CD4-positive, alpha-beta memory T cell (primary cell): ENCODE results near the gene A4GALT. TPM values are rescaled to one million over a fixed set of nuclear protein-coding genes. Genes with fewer than 3 reads are reported as not detected.

Experiments
- CTCF ChIA-PET: fragments of 350-600 bp; sonication (Branson Sonifier 250); formaldehyde crosslinking; loops from one replicate; lab custom pipeline; 2021; ENCODE audit warnings: inconsistent platforms; ENCODE audit not compliant: partially characterized antibody; lab: Charles Lee
- POLR2A ChIA-PET: fragments of 350-600 bp; sonication (Branson Sonifier 250); formaldehyde crosslinking; loops from one replicate; lab custom pipeline; 2021; ENCODE audit not compliant: partially characterized antibody; lab: Charles Lee
- DNase-seq, 5 donors: peaks; one replicate each; pipeline versions ENCODE4 v3.0.0 to v3.0.0-alpha.2; 2020 to 2022; ENCODE audit warnings: mixed read lengths in 1 of 5
- H3K27ac ChIP-seq: one replicate; pipeline ENCODE4 v1.7.0; 2013; ENCODE audit warnings: low read depth, low read length
- H3K27me3 ChIP-seq: 2 replicates; pipeline ENCODE4 v1.7.0; 2013; ENCODE audit warnings: mild to moderate bottlenecking, low read length, moderate library complexity; ENCODE audit not compliant: insufficient read depth
- H3K36me3 ChIP-seq: 2 replicates; pipeline ENCODE4 v1.7.0; 2013; ENCODE audit warnings: mild to moderate bottlenecking, low read length, moderate library complexity; ENCODE audit not compliant: insufficient read depth
- H3K4me1 ChIP-seq: 2 replicates; pipeline ENCODE4 v1.7.0; 2013; ENCODE audit warnings: mild to moderate bottlenecking, low read length, moderate library complexity; ENCODE audit not compliant: insufficient read depth
- H3K4me3 ChIP-seq, 2 donors: one replicate each; pipeline ENCODE4 v1.7.0; 2013; ENCODE audit warnings: low read length in 2 of 2, mild to moderate bottlenecking in 1 of 2
- H3K9me3 ChIP-seq, 2 donors: one replicate each; pipeline ENCODE4 v1.7.0; 2013; ENCODE audit warnings: low read length in 2 of 2, control low read depth in 1 of 2; ENCODE audit not compliant: control insufficient read depth in 1 of 2
- H3K27ac Mint-ChIP-seq, 7 donors: one replicate each; pipeline ENCODE4 v1.8.0; 2020 to 2021; ENCODE audit warnings: mixed read lengths in 7 of 7, mild to moderate bottlenecking in 6 of 7, inconsistent platforms in 3 of 7, moderate library complexity in 3 of 7
- H3K27me3 Mint-ChIP-seq, 2 donors: one replicate each; pipeline ENCODE4 v1.8.0; 2020 to 2021; ENCODE audit warnings: mixed read lengths in 2 of 2
- H3K36me3 Mint-ChIP-seq, 2 donors: one replicate each; pipeline ENCODE4 v1.8.0; 2020 to 2021; ENCODE audit warnings: mixed read lengths in 2 of 2, inconsistent platforms in 1 of 2, mild to moderate bottlenecking in 1 of 2
- H3K4me1 Mint-ChIP-seq, 4 donors: one replicate each; pipeline ENCODE4 v1.8.0; 2020 to 2021; ENCODE audit warnings: mixed read lengths in 4 of 4, mild to moderate bottlenecking in 1 of 4
- H3K4me3 Mint-ChIP-seq, 8 donors: one replicate each; pipeline ENCODE4 v1.8.0; 2020 to 2021; ENCODE audit warnings: mixed read lengths in 8 of 8, mild to moderate bottlenecking in 7 of 8, moderate library complexity in 6 of 8, inconsistent platforms in 3 of 8
- H3K9me3 Mint-ChIP-seq, 8 donors: one replicate each; pipeline ENCODE4 v1.8.0; 2020 to 2021; ENCODE audit warnings: mixed read lengths in 8 of 8, mild to moderate bottlenecking in 5 of 8, inconsistent platforms in 3 of 8, moderate library complexity in 1 of 8
- intact Hi-C: fragments of 100-400 bp; cut with micrococcal nuclease; formaldehyde crosslinking; loops from one replicate; pipeline ENCODE4 v1.15.1; 2023
- polyA plus RNA-seq, 2 donors: library from polyadenylated mRNA; unstranded; fragments of 300-500 nt; fragmentation: Illumina TruSeq; gene quantifications; one replicate each; pipeline ENCODE4 v1.2.3, GENCODE V29; 2021
- total RNA-seq, 2 experiments: library from RNA; stranded (reverse); gene quantifications; one replicate each; pipeline ENCODE4 v1.2.3, GENCODE V29; 2021

A4GALT gene
- total and polyA plus RNA-seq, 4 experiments from 2014 or later: 0.15 TPM; not detected in 3

DNA sequence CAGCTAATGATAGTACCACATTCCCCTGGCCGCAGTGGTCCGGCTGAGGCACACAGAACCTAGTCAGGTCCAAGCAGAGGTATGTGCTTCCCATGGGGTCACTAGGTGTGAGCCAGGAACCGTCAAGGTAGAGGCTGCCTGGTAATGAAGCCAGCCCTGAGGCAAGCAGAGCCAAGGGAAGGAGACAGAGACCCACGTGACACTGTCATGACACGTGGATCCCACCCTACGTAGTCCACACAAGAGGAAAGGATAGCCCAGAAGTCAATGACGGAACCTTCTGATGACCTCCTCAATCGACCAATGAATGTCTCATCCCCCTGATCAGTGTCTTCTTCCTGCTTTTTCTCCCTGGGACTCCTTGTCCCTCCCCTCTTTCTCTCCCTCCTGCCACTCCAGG lies 19.0 kb downstream of the A4GALT start:
- Histone ChIP-seq H3K9me3 (no peaks in the 10 kb centered on the region), H3K27ac (no peak overlapping the region), H3K36me3 (no peaks in the 10 kb centered on the region), H3K4me1 (no peaks in the 10 kb centered on the region), H3K4me3 (no peak overlapping the region), H3K27me3 (no peaks in the 10 kb centered on the region)
- no peak for DNase-seq
- H3K9me3 Mint-ChIP-seq: peaks cover 0 to 2% (median 0%) of the 10 kb centered on the region in 8 donors
- H3K36me3 Mint-ChIP-seq: no peaks in the 10 kb centered on the region
- H3K4me3 Mint-ChIP-seq: no peak overlapping the region
- CTCF ChIA-PET: no interaction called here
- H3K27me3 Mint-ChIP-seq: peaks cover 2 to 5% of the 10 kb centered on the region in 2 donors
- intact Hi-C loops: no loop called here
- H3K4me1 Mint-ChIP-seq: no peaks in the 10 kb centered on the region
- H3K27ac Mint-ChIP-seq: no peak overlapping the region
- POLR2A ChIA-PET: no interaction called here

GRCh38 chr22:42700901-42701300 lies 19.8 kb downstream of the A4GALT start:
- no peaks in the 10 kb centered on the region for H3K4me1 Mint-ChIP-seq
- H3K4me3 Mint-ChIP-seq: no peak overlapping the region
- intact Hi-C loops: no loop called here
- no peaks in the 10 kb centered on the region for H3K36me3 ChIP-seq
- H3K36me3 Mint-ChIP-seq: no peaks in the 10 kb centered on the region
- ChIA-PET POLR2A (no interaction called here), CTCF (no interaction called here)
- H3K9me3 Mint-ChIP-seq: peaks cover 0 to 2% (median 0%) of the 10 kb centered on the region in 8 donors
- H3K4me1 ChIP-seq: no peaks in the 10 kb centered on the region
- H3K27me3 ChIP-seq: no peaks in the 10 kb centered on the region
- H3K9me3 ChIP-seq: no peaks in the 10 kb centered on the region
- no peak overlapping the region for H3K4me3 ChIP-seq
- no peak for DNase-seq
- H3K27ac Mint-ChIP-seq: no peak overlapping the region
- no peak overlapping the region for H3K27ac ChIP-seq
- H3K27me3 Mint-ChIP-seq: peaks cover 2 to 5% of the 10 kb centered on the region in 2 donors

GRCh38 chr22:42700355-42700754 lies 20.3 kb downstream of the A4GALT start:
- H3K36me3 ChIP-seq: no peaks in the 10 kb centered on the region
- no peak for DNase-seq
- Mint-ChIP-seq H3K36me3 (no peaks in the 10 kb centered on the region), H3K27me3 (peaks cover 2 to 5% of the 10 kb centered on the region in 2 donors), H3K27ac (no peak overlapping the region), H3K9me3 (peaks cover 0 to 2% (median 0%) of the 10 kb centered on the region in 8 donors), H3K4me3 (no peak overlapping the region), H3K4me1 (no peaks in the 10 kb centered on the region)
- no peak overlapping the region for H3K27ac ChIP-seq
- intact Hi-C loops: no loop called here
- no peaks in the 10 kb centered on the region for H3K9me3 ChIP-seq
- no peaks in the 10 kb centered on the region for H3K4me1 ChIP-seq
- H3K4me3 ChIP-seq: no peak overlapping the region
- H3K27me3 ChIP-seq: no peaks in the 10 kb centered on the region
- POLR2A ChIA-PET: no interaction called here
- CTCF ChIA-PET: no interaction called here

DNA sequence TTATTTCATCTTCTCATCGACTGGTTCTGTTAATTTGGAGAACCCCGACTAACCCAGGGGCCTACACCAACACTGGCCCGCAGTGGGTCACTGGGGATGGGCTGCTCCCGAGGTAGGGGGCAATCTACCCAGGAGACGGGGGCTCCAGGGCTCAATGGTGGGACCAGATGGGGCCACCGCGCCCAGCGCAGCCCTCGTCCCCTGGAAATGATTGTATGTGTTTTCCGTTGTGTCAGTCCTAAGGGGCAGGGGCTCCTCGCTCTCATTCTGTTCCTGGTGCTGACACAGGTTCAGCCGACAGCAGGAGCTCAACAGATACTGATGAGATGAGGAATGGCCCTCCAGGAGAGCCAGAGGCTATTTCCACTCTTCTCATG lies 20.7 kb downstream of the A4GALT start:
- POLR2A ChIA-PET: no interaction called here
- no peaks in the 10 kb centered on the region for H3K4me1 ChIP-seq
- intact Hi-C loops: no loop called here
- H3K4me3 Mint-ChIP-seq: no peak overlapping the region
- no peak overlapping the region for H3K4me3 ChIP-seq
- H3K27ac ChIP-seq: no peak overlapping the region
- H3K27ac Mint-ChIP-seq: no peak overlapping the region
- H3K9me3 ChIP-seq: no peaks in the 10 kb centered on the region
- no peaks in the 10 kb centered on the region for H3K36me3 Mint-ChIP-seq
- H3K27me3 Mint-ChIP-seq: peaks cover 2 to 5% of the 10 kb centered on the region in 2 donors
- H3K36me3 ChIP-seq: no peaks in the 10 kb centered on the region
- no peaks in the 10 kb centered on the region for H3K4me1 Mint-ChIP-seq
- no peak for DNase-seq
- peaks cover 0 to 2% (median 0%) of the 10 kb centered on the region in 8 donors for H3K9me3 Mint-ChIP-seq
- no peaks in the 10 kb centered on the region for H3K27me3 ChIP-seq
- CTCF ChIA-PET: no interaction called here

GRCh38 chr22:42699281-42699975 lies 21.2 kb downstream of the A4GALT start:
- ChIA-PET CTCF (interaction anchor here (0.6 kb wide), 1 partner anchor 153 kb away, joined by 3 read pairs; no protein-coding TSS in a partner anchor), POLR2A (no interaction called here)
- Mint-ChIP-seq H3K4me1 (no peaks in the 10 kb centered on the region), H3K4me3 (no peak overlapping the region), H3K36me3 (no peaks in the 10 kb centered on the region), H3K9me3 (peaks cover 0 to 2% (median 0%) of the 10 kb centered on the region in 8 donors), H3K27ac (no peak overlapping the region), H3K27me3 (peaks cover 2 to 3% of the 10 kb centered on the region in 2 donors)
- DNase-seq: no peak
- no peak overlapping the region for H3K4me3 ChIP-seq
- no peaks in the 10 kb centered on the region for H3K27me3 ChIP-seq
- H3K36me3 ChIP-seq: no peaks in the 10 kb centered on the region
- no peaks in the 10 kb centered on the region for H3K4me1 ChIP-seq
- intact Hi-C loops: no loop called here
- no peaks in the 10 kb centered on the region for H3K9me3 ChIP-seq
- no peak overlapping the region for H3K27ac ChIP-seq

GRCh38 chr22:42697542-42698013 lies 23.1 kb downstream of the A4GALT start:
- intact Hi-C loops: no loop called here
- DNase-seq: no peak
- CTCF ChIA-PET: no interaction called here
- H3K4me3 ChIP-seq: no peak overlapping the region
- Mint-ChIP-seq H3K27me3 (peaks cover 2% of the 10 kb centered on the region in 2 donors), H3K9me3 (peaks cover 0 to 2% (median 0%) of the 10 kb centered on the region in 8 donors), H3K27ac (no peak overlapping the region), H3K36me3 (no peaks in the 10 kb centered on the region), H3K4me1 (no peaks in the 10 kb centered on the region), H3K4me3 (no peak overlapping the region)
- H3K27me3 ChIP-seq: no peaks in the 10 kb centered on the region
- H3K36me3 ChIP-seq: no peaks in the 10 kb centered on the region
- no peaks in the 10 kb centered on the region for H3K4me1 ChIP-seq
- no peaks in the 10 kb centered on the region for H3K9me3 ChIP-seq
- POLR2A ChIA-PET: no interaction called here
- no peak overlapping the region for H3K27ac ChIP-seq

DNA sequence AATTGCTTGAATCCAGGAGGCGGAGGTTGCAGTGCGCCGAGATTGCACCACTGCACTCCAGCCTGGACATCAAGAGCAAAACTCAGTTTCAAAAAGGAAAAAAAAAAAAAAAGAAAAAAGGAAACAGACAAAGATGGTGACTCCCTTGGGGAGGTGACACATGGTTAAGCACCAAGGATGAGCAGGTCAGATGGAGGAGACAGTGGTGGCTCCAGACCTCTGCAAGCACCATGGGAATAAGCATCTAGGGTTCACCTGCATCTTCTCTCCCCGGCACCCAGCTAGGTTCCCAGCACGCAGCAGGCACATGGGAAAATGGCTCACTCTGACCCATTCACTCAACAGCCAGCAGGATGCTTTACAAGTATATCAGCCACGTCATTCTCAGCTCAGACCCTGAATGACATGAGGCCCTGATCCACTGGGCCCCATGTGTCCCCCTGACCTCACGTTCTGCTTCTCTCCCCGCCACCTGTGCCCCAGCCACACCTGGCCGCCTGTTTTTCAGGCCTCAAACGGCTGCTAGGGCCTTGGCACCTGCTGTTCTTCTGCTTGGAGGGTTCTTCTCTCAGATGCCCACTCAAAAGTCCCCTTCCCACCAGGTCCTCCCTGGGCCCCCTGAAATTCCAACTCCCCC lies 24.2 kb downstream of the A4GALT start:
- no peak overlapping the region for H3K27ac Mint-ChIP-seq
- Histone ChIP-seq H3K4me3 (no peak overlapping the region), H3K9me3 (no peaks in the 10 kb centered on the region), H3K36me3 (no peaks in the 10 kb centered on the region), H3K27me3 (no peaks in the 10 kb centered on the region), H3K4me1 (no peaks in the 10 kb centered on the region), H3K27ac (no peak overlapping the region)
- H3K4me1 Mint-ChIP-seq: no peaks in the 10 kb centered on the region
- peaks cover 0 to 2% (median 0%) of the 10 kb centered on the region in 8 donors for H3K9me3 Mint-ChIP-seq
- no peak overlapping the region for H3K4me3 Mint-ChIP-seq
- intact Hi-C loops: no loop called here
- DNase-seq: no peak
- CTCF ChIA-PET: no interaction called here
- H3K36me3 Mint-ChIP-seq: no peaks in the 10 kb centered on the region
- H3K27me3 Mint-ChIP-seq: peaks cover 0 to 4% of the 10 kb centered on the region in 2 donors
- POLR2A ChIA-PET: no interaction called here
